HepG2 (cell line): ENCODE results near the gene ZNF281. TPM values are rescaled to one million over a fixed set of nuclear protein-coding genes. Genes with fewer than 3 reads are reported as not detected.
A peak's percentile ranks its signal among the peaks of the same experiment; 100 is the strongest.

ENCODE experiments used
- ARNT ChIP-seq: fragments of 450-650 bp; IDR thresholded peaks from 2 replicates; pipeline ENCODE4 v1.6.1; 2017
- CEBPG ChIP-seq: IDR thresholded peaks from 2 replicates; pipeline ENCODE4 v1.6.1; 2016
- GATA4 ChIP-seq: sonication (generic); IDR thresholded peaks from 2 replicates; pipeline ENCODE4 v1.6.1; 2016; ENCODE audit warnings: antibody characterized with exemption, low read depth, borderline replicate concordance
- HDAC1 ChIP-seq: sonication (generic); formaldehyde crosslinking; IDR thresholded peaks from 2 replicates; pipeline ENCODE4 v1.5.1; 2020; ENCODE audit warnings: mild to moderate bottlenecking, missing genetic modification reagents
- LCORL ChIP-seq, 2 experiments: fragments of 450-650 bp in 1 of 2; sonication (generic) in 1 of 2; formaldehyde crosslinking in 1 of 2; IDR thresholded peaks; 2 replicates each; pipeline versions ENCODE4 v1.5.0 to v1.6.1; 2017 to 2020; ENCODE audit warnings: antibody characterized with exemption in 1 of 2, missing genetic modification reagents in 1 of 2
- NFE2L2 ChIP-seq: fragments of 150-350 bp; IDR thresholded peaks from 2 replicates; pipeline ENCODE4 v1.6.1; 2014; ENCODE audit warnings: low read length
- NKX3-1 ChIP-seq: sonication (generic); formaldehyde crosslinking; IDR thresholded peaks from 2 replicates; pipeline ENCODE4 v1.5.0; 2020; ENCODE audit warnings: missing genetic modification reagents
- PHF5A ChIP-seq: IDR thresholded peaks from one replicate; pipeline ENCODE4 v1.6.1; 2018; ENCODE audit warnings: low read depth, missing genetic modification reagents; ENCODE audit not compliant: unreplicated experiment
- POLR2AphosphoS5 ChIP-seq: IDR thresholded peaks from 2 replicates; pipeline ENCODE4 v1.6.1; 2012; ENCODE audit warnings: low read depth, low read length
- RBAK ChIP-seq: sonication (generic); formaldehyde crosslinking; IDR thresholded peaks from 2 replicates; pipeline ENCODE4 v1.5.1; 2020; ENCODE audit warnings: mild to moderate bottlenecking, missing genetic modification reagents
- RBM39 ChIP-seq: fragments of 200-400 bp; formaldehyde crosslinking; IDR thresholded peaks from one replicate; pipeline ENCODE4 v1.6.1; 2018; ENCODE audit warnings: antibody characterized with exemption, mild to moderate bottlenecking, low read depth, low read length; ENCODE audit not compliant: poor library complexity, severe bottlenecking
- RCOR2 ChIP-seq: IDR thresholded peaks from 2 replicates; pipeline ENCODE4 v1.6.1; 2016; ENCODE audit warnings: missing biosample characterization, missing genetic modification reagents
- SAP130 ChIP-seq: IDR thresholded peaks from 2 replicates; pipeline ENCODE4 v1.6.1; 2016; ENCODE audit warnings: low read depth
- SMAD3 ChIP-seq: sonication (generic); formaldehyde crosslinking; IDR thresholded peaks from 2 replicates; pipeline ENCODE4 v1.4.0; 2020; ENCODE audit warnings: missing genetic modification reagents
- ZKSCAN8 ChIP-seq: IDR thresholded peaks from 2 replicates; pipeline ENCODE4 v1.6.1; 2016; ENCODE audit warnings: borderline replicate concordance, missing genetic modification reagents, missing compliant biosample characterization
- ZNF160 ChIP-seq: sonication (generic); formaldehyde crosslinking; IDR thresholded peaks from 2 replicates; pipeline ENCODE4 v1.8.0; 2022; ENCODE audit warnings: mild to moderate bottlenecking, inconsistent platforms, missing genetic modification reagents
- ZNF605 ChIP-seq: sonication (generic); formaldehyde crosslinking; IDR thresholded peaks from 2 replicates; pipeline ENCODE4 v1.8.0; 2022; ENCODE audit warnings: mild to moderate bottlenecking, missing genetic modification reagents
- ZNF75D ChIP-seq: sonication (generic); formaldehyde crosslinking; IDR thresholded peaks from 2 replicates; pipeline ENCODE4 v1.8.1; 2023; ENCODE audit warnings: missing genetic modification reagents, mild to moderate bottlenecking, borderline replicate concordance
- polyA plus RNA-seq, 8 experiments: library from polyadenylated mRNA; depleted of rRNA in 3 of 8; stranded (reverse) in 7 of 8; unstranded in 1 of 8; fragments of >200 nt; fragmentation: Illumina TruSeq in 4 of 8; extraction: Trizol in 4 of 8; gene quantifications; 2 replicates each; pipeline versions ENCODE4 v1.2.1 to v1.2.3, GENCODE V29; 2011 to 2016; ENCODE audit warnings: low read depth in 4 of 8, missing spikeins in 1 of 8, mixed read lengths in 1 of 8; ENCODE audit not compliant: insufficient read depth in 1 of 8
- total RNA-seq, 5 experiments: library from RNA; depleted of rRNA; stranded (reverse); fragments of >200 nt; fragmentation: Illumina TruSeq; extraction: Trizol; gene quantifications; 2 replicates each; pipeline ENCODE4 v1.2.3, GENCODE V29; 2016; ENCODE audit warnings: low read depth in 1 of 5
- TF ChIP-seq, protein P1 (sequence below): conservative IDR thresholded peaks from 2 replicates; pipeline ENCODE4 v1.6.1; 2018; ENCODE audit warnings: missing genetic modification reagents
- TF ChIP-seq, protein P2 (sequence below): sonication (generic); formaldehyde crosslinking; IDR thresholded peaks from 2 replicates; pipeline ENCODE4 v1.4.0; 2020; ENCODE audit warnings: missing genetic modification reagents
- TF ChIP-seq, protein P3 (sequence below): sonication (generic); formaldehyde crosslinking; IDR thresholded peaks from 2 replicates; pipeline ENCODE4 v1.5.0; 2020; ENCODE audit warnings: mild to moderate bottlenecking, missing genetic modification reagents, borderline replicate concordance

ZNF281 gene
- total and polyA plus RNA-seq, 2 of the 13 experiments (the other 11 are each of a cell fraction or from before 2014, with no cell fraction given): 7.7 to 20.6 TPM

DNA sequence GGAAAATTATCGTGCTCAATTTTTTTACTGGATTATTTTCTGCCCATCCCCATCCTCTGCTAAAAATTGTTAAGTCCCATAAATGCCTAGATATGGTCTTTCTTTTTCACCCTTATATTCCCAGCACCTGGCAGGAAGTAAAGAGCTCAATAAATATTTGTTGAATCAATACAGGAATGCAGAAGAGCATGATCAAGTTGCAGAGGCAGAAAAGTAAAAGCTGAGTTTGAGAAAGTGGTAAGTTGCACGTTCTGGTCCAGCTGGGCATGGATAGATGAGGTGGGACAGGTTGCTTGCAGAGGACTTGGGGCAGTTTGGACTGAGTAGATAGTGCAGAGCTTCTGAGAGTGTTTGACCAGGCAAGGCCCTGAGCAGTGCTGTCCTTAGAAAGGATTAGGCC lies 40.1 kb downstream of the ZNF281 start (continued):
- TF ChIP-seq, protein P1, sequence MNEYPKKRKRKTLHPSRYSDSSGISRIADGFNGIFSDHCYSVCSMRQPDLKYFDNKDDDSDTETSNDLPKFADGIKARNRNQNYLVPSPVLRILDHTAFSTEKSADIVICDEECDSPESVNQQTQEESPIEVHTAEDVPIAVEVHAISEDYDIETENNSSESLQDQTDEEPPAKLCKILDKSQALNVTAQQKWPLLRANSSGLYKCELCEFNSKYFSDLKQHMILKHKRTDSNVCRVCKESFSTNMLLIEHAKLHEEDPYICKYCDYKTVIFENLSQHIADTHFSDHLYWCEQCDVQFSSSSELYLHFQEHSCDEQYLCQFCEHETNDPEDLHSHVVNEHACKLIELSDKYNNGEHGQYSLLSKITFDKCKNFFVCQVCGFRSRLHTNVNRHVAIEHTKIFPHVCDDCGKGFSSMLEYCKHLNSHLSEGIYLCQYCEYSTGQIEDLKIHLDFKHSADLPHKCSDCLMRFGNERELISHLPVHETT (CRISPR knock-in tag): no peak
- TF ChIP-seq RCOR2 (CRISPR knock-in tag) (0 out of 2 replicates have a peak, but pooled peaks have one; percentile 56), ZNF605 (CRISPR knock-in tag) (peak; percentile 12; the same call in 1 of the 2 replicates), ARNT (no peak), HDAC1 (CRISPR knock-in tag) (0 out of 2 replicates have a peak, but pooled peaks have one; percentile 36), NFE2L2 (no peak), POLR2AphosphoS5 (no peak), CEBPG (CRISPR knock-in tag) (peak; percentile 33), RBM39 (no peak), GATA4 (no peak), ZNF160 (no peak), ZNF75D (CRISPR knock-in tag) (no peak), RBAK (CRISPR knock-in tag) (no peak), PHF5A (CRISPR knock-in tag) (no peak), NKX3-1 (CRISPR knock-in tag) (no peak), LCORL (IDR thresholded peaks at IDR 0.05) (no peak), LCORL (CRISPR knock-in tag; IDR thresholded peaks at IDR 0.05) (peak; percentile 21; the same call in 1 of the 2 replicates), SMAD3 (CRISPR knock-in tag) (0 out of 2 replicates have a peak, but pooled peaks have one; percentile 41), SAP130 (CRISPR knock-in tag) (peak; percentile 61), ZKSCAN8 (CRISPR knock-in tag) (peak; percentile 39; the same call in 1 of the 2 replicates)
- TF ChIP-seq, protein P2, sequence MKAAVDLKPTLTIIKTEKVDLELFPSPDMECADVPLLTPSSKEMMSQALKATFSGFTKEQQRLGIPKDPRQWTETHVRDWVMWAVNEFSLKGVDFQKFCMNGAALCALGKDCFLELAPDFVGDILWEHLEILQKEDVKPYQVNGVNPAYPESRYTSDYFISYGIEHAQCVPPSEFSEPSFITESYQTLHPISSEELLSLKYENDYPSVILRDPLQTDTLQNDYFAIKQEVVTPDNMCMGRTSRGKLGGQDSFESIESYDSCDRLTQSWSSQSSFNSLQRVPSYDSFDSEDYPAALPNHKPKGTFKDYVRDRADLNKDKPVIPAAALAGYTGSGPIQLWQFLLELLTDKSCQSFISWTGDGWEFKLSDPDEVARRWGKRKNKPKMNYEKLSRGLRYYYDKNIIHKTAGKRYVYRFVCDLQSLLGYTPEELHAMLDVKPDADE (CRISPR knock-in tag): no peak
- TF ChIP-seq, protein P3, sequence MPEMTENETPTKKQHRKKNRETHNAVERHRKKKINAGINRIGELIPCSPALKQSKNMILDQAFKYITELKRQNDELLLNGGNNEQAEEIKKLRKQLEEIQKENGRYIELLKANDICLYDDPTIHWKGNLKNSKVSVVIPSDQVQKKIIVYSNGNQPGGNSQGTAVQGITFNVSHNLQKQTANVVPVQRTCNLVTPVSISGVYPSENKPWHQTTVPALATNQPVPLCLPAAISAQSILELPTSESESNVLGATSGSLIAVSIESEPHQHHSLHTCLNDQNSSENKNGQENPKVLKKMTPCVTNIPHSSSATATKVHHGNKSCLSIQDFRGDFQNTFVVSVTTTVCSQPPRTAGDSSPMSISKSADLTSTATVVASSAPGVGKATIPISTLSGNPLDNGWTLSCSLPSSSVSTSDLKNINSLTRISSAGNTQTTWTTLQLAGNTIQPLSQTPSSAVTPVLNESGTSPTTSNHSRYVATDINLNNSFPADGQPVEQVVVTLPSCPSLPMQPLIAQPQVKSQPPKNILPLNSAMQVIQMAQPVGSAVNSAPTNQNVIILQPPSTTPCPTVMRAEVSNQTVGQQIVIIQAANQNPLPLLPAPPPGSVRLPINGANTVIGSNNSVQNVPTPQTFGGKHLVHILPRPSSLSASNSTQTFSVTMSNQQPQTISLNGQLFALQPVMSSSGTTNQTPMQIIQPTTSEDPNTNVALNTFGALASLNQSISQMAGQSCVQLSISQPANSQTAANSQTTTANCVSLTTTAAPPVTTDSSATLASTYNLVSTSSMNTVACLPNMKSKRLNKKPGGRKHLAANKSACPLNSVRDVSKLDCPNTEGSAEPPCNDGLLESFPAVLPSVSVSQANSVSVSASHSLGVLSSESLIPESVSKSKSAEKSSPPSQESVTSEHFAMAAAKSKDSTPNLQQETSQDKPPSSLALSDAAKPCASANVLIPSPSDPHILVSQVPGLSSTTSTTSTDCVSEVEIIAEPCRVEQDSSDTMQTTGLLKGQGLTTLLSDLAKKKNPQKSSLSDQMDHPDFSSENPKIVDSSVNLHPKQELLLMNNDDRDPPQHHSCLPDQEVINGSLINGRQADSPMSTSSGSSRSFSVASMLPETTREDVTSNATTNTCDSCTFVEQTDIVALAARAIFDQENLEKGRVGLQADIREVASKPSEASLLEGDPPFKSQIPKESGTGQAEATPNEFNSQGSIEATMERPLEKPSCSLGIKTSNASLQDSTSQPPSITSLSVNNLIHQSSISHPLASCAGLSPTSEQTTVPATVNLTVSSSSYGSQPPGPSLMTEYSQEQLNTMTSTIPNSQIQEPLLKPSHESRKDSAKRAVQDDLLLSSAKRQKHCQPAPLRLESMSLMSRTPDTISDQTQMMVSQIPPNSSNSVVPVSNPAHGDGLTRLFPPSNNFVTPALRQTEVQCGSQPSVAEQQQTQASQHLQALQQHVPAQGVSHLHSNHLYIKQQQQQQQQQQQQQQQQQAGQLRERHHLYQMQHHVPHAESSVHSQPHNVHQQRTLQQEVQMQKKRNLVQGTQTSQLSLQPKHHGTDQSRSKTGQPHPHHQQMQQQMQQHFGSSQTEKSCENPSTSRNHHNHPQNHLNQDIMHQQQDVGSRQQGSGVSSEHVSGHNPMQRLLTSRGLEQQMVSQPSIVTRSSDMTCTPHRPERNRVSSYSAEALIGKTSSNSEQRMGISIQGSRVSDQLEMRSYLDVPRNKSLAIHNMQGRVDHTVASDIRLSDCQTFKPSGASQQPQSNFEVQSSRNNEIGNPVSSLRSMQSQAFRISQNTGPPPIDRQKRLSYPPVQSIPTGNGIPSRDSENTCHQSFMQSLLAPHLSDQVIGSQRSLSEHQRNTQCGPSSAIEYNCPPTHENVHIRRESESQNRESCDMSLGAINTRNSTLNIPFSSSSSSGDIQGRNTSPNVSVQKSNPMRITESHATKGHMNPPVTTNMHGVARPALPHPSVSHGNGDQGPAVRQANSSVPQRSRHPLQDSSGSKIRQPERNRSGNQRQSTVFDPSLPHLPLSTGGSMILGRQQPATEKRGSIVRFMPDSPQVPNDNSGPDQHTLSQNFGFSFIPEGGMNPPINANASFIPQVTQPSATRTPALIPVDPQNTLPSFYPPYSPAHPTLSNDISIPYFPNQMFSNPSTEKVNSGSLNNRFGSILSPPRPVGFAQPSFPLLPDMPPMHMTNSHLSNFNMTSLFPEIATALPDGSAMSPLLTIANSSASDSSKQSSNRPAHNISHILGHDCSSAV (CRISPR knock-in tag): no peak
